OCI-LY1 (cell line): ENCODE data around the gene TSNAX.

ENCODE experiments used
- CTCF ChIP-seq: fragments of 200-600 bp; sonication (generic), shearing (Covaris generic); IDR thresholded peaks from 2 replicates; pipeline ENCODE4 v1.5.1; 2017; ENCODE audit warnings: mild to moderate bottlenecking, antibody characterized with exemption, low read length, moderate library complexity, mixed read lengths
- EZH2 ChIP-seq: fragments of 200-600 bp; sonication (generic), shearing (Covaris generic); IDR thresholded peaks from 2 replicates; pipeline ENCODE4 v1.8.0; 2017; ENCODE audit warnings: borderline replicate concordance, mixed run types, mild to moderate bottlenecking, antibody characterized with exemption, low read length, moderate library complexity, mixed read lengths

- TF ChIP-seq CTCF = no peak
- TF ChIP-seq EZH2 = no peak
Observed at GRCh38 chr1:231493421-231494185, 34.9 kb upstream of the TSNAX start.
